Lower lobe of right lung (tissue), 2 donors: ENCODE measurements around the gene PMS1. TPM values are rescaled to one million over a fixed set of nuclear protein-coding genes. Genes with fewer than 3 reads are reported as not detected.

Source experiments
- ATAC-seq, 2 donors: fragments of 200-7000 bp; cut with Tn5 transposase; one replicate each; pipeline ENCODE4 v1.9.1; 2020 to 2022; ENCODE audit warnings: mild to moderate bottlenecking in 2 of 2, moderate library complexity in 2 of 2
- DNase-seq: peaks from one replicate; pipeline ENCODE4 v3.0.0-alpha.2; 2020
- H3K27ac ChIP-seq: fragments of 200-600 bp; one replicate; pipeline ENCODE4 v1.8.0; 2022
- H3K27me3 ChIP-seq: fragments of 200-600 bp; one replicate; pipeline ENCODE4 v1.8.0; 2022; ENCODE audit warnings: low read depth
- H3K36me3 ChIP-seq: fragments of 200-600 bp; one replicate; pipeline ENCODE4 v1.8.0; 2022; ENCODE audit warnings: mild to moderate bottlenecking
- H3K4me1 ChIP-seq: fragments of 200-600 bp; one replicate; pipeline ENCODE4 v1.8.0; 2022
- H3K4me3 ChIP-seq: fragments of 200-600 bp; one replicate; pipeline ENCODE4 v1.8.0; 2022; ENCODE audit warnings: mild to moderate bottlenecking
- H3K9me3 ChIP-seq: fragments of 200-600 bp; one replicate; pipeline ENCODE4 v1.8.0; 2022
- intact Hi-C: fragments of 100-400 bp; cut with DNase I; formaldehyde crosslinking; loops from one replicate; pipeline ENCODE4 v1.11.0; 2022
- total RNA-seq: library from RNA; stranded (reverse); fragmentation: NEBNext Ultra II Directional; extraction: Animal tissue kit (Norgen Biotek cat#: 25700); gene quantifications from one replicate; pipeline ENCODE4 v1.2.1, GENCODE V29; 2021
- TF ChIP-seq, protein P1 (sequence below): fragments of 200-600 bp; IDR thresholded peaks from one replicate; pipeline ENCODE4 v1.8.0; 2022; ENCODE audit warnings: antibody characterized with exemption, mild to moderate bottlenecking
- donor health status: DM: no; HTN: yes; CAD: no; lungs with severe emphysema.

The PMS1 gene
- total RNA-seq, 1 donor from 2014 or later: 21.7 TPM

DNA sequence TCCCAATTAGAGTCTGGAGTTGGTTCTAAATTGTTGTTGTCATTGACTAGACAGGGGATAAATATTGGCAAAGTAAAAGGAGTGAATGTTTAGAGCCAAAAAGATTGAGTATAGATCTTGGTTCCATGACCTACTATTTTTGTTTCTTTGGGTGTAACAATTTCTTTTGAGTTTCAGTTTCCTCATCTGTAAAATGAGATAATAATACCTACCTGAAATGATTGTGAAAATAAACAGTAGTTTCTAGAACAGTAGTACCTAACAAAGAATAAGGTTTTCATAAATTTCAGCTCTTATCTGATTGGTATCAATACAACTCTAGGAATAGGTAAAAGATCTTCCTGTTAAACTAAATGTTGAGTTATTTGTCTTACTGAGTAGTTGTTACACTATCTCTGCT lies 56.8 kb downstream of the PMS1 start:
- H3K9me3 ChIP-seq: no peaks in the 10 kb centered on the region
- no peak for DNase-seq
- no peaks in the 10 kb centered on the region for H3K4me1 ChIP-seq
- H3K27ac ChIP-seq: no peak overlapping the region
- no peak for ATAC-seq
- intact Hi-C loops: no loop called here
- H3K27me3 ChIP-seq: no peaks in the 10 kb centered on the region
- no peak overlapping the region for H3K4me3 ChIP-seq
- peaks cover 18% of the 10 kb centered on the region for H3K36me3 ChIP-seq
- TF ChIP-seq, protein P1, sequence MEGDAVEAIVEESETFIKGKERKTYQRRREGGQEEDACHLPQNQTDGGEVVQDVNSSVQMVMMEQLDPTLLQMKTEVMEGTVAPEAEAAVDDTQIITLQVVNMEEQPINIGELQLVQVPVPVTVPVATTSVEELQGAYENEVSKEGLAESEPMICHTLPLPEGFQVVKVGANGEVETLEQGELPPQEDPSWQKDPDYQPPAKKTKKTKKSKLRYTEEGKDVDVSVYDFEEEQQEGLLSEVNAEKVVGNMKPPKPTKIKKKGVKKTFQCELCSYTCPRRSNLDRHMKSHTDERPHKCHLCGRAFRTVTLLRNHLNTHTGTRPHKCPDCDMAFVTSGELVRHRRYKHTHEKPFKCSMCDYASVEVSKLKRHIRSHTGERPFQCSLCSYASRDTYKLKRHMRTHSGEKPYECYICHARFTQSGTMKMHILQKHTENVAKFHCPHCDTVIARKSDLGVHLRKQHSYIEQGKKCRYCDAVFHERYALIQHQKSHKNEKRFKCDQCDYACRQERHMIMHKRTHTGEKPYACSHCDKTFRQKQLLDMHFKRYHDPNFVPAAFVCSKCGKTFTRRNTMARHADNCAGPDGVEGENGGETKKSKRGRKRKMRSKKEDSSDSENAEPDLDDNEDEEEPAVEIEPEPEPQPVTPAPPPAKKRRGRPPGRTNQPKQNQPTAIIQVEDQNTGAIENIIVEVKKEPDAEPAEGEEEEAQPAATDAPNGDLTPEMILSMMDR: no peak

DNA sequence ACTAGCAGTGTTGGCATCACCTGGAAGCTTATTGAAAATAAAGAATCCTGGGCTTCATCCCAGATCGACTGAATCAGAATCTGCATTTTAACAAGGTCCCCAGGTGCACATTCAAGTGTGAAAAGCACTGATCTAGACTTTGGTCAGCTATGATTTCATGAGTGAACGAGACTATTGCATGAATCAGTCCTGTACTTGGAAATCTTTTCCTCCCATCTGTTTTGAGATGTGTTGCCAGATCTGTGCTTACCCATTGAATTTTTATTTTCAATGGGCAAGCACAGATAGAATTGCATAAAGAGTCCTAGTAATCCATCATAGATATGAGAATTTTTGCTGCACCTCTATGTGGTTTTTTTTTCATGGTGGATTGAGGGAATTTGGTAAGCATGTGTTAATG lies 64.0 kb downstream of the PMS1 start:
- intact Hi-C loops: no loop called here
- H3K36me3 ChIP-seq: peaks cover 60% of the 10 kb centered on the region

DNA sequence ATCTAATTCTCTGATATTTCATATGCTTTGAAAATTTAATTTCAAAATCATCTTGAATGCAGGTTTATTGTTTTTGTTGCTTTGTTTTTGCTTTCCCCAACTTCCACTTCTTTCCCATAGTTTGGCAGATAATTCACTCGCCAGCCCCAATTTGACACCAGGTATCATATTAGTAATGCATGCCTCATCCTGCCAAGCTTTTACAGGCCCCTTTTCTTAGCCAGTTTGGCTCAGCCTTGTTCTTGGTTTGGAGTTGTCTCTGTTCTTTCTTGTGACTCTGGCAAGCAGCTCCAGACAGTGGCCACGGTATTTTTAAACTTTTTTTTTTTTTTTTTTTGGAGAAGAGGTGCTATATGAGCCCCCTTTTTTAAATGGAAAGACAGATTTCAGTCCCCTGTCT lies 65.3 kb downstream of the PMS1 start:
- Histone ChIP-seq H3K4me1 (no peaks in the 10 kb centered on the region), H3K27ac (no peak overlapping the region), H3K9me3 (no peaks in the 10 kb centered on the region), H3K36me3 (peaks cover 60% of the 10 kb centered on the region), H3K4me3 (no peak overlapping the region), H3K27me3 (no peaks in the 10 kb centered on the region)
- DNase-seq: no peak
- intact Hi-C loops: no loop called here
- TF ChIP-seq, protein P1: no peak
- no peak for ATAC-seq

More for the DNA sequence above, 64.0 kb downstream of the PMS1 start:
- H3K9me3 ChIP-seq: no peaks in the 10 kb centered on the region
- DNase-seq (no peak), ATAC-seq (no peak)
- no peaks in the 10 kb centered on the region for H3K4me1 ChIP-seq
- no peak overlapping the region for H3K4me3 ChIP-seq
- no peaks in the 10 kb centered on the region for H3K27me3 ChIP-seq
- H3K27ac ChIP-seq: no peak overlapping the region
- TF ChIP-seq, protein P1: no peak

DNA sequence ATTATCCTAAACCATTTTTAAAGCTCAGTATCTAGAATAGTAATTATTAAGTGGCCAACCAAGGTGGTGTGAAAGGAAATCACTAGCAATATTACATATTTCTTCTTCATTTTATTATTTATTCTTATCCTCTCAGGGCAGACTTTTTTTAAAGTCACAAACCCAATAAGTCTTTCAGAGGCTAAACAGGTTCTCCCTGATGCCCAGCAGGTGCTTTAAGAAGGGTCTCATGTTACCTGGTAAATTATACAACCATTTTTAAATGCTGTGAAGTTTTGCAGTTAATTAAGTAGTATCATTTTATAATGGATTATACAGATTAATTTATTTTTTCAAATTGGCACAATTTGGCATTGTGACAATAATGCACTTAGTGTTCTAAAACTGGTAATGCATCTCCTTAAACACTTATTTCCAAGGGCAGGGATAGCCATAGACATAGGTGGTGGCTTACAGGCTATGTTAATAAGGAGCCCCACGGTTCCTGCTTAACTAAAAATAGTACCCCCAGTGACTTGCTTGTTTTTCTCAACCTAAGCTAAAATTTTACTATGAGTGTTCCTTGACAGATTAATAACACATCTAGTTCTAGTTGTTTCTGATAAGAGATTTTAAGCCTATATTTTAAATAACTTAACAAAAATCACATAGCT lies 67.0 kb downstream of the PMS1 start:
- no peaks in the 10 kb centered on the region for H3K4me1 ChIP-seq
- no peak for ATAC-seq
- TF ChIP-seq, protein P1: no peak
- H3K27ac ChIP-seq: no peak overlapping the region
- no peak for DNase-seq
- intact Hi-C loops: no loop called here
- H3K9me3 ChIP-seq: no peaks in the 10 kb centered on the region
- no peak overlapping the region for H3K4me3 ChIP-seq
- peaks cover 57% of the 10 kb centered on the region for H3K36me3 ChIP-seq
- H3K27me3 ChIP-seq: no peaks in the 10 kb centered on the region

DNA sequence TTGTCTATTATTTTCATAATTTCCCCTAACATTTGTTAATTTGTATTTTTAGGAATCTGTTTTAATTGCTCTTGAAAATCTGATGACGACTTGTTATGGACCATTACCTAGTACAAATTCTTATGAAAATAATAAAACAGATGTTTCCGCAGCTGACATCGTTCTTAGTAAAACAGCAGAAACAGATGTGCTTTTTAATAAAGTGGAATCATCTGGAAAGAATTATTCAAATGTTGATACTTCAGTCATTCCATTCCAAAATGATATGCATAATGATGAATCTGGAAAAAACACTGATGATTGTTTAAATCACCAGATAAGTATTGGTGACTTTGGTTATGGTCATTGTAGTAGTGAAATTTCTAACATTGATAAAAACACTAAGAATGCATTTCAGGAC lies 69.9 kb downstream of the PMS1 start:
- Histone ChIP-seq H3K27ac (no peak overlapping the region), H3K4me1 (no peaks in the 10 kb centered on the region), H3K27me3 (no peaks in the 10 kb centered on the region), H3K36me3 (peaks cover 37% of the 10 kb centered on the region), H3K9me3 (no peaks in the 10 kb centered on the region), H3K4me3 (no peak overlapping the region)
- TF ChIP-seq, protein P1: no peak
- ATAC-seq (no peak), DNase-seq (no peak)
- intact Hi-C loops: no loop called here
